Fibroblast of villous mesenchyme (primary cell): ENCODE results near the gene GRM4. TPM values are rescaled to one million over a fixed set of nuclear protein-coding genes. Genes with fewer than 3 reads are reported as not detected.

ENCODE experiments used
- DNase-seq: peaks from one replicate; pipeline ENCODE4 v3.0.0-alpha.2; 2010; ENCODE audit warnings: low read depth
- H3K4me3 ChIP-seq: 2 replicates; pipeline ENCODE4 v1.5.1; 2011; ENCODE audit warnings: low read depth, mild to moderate bottlenecking, low read length
- CTCF ChIP-seq: IDR thresholded peaks from 2 replicates; pipeline ENCODE4 v1.5.1; 2012; ENCODE audit warnings: low read depth, mild to moderate bottlenecking, low read length; ENCODE audit not compliant: insufficient read depth
- total RNA-seq: library from RNA; depleted of rRNA; stranded (reverse); fragments of >200 nt; gene quantifications from 2 replicates; pipeline ENCODE4 v1.2.3, GENCODE V29; 2012

Gene GRM4
- total RNA-seq, 1 donor: under 0.01 TPM

GRCh38 chr6:33991610-33992009 lies 154.3 kb downstream of the GRM4 start:
- no peak for DNase-seq
- H3K4me3 ChIP-seq: no peak overlapping the region
- TF ChIP-seq CTCF: no peak

GRCh38 chr6:33990061-33990541 lies 155.8 kb downstream of the GRM4 start:
- DNase-seq: no peak
- no peak for TF ChIP-seq CTCF

GRCh38 chr6:33989016-33989854 lies 156.7 kb downstream of the GRM4 start:
- DNase-seq: no peak
- H3K4me3 ChIP-seq: no peak overlapping the region
- TF ChIP-seq CTCF: no peak

More at GRCh38 chr6:33990061-33990541, 155.8 kb downstream of the GRM4 start:
- H3K4me3 ChIP-seq: no peak overlapping the region

GRCh38 chr6:33988121-33989015 lies 157.5 kb downstream of the GRM4 start:
- no peak for TF ChIP-seq CTCF
- DNase-seq: no peak
- no peak overlapping the region for H3K4me3 ChIP-seq

- no peak overlapping the region for H3K4me3 ChIP-seq
- no peak for TF ChIP-seq CTCF
- no peak for DNase-seq
Measured at GRCh38 chr6:33987531-33988021, 158.3 kb downstream of the GRM4 start.

- no peak for TF ChIP-seq CTCF
- no peak for DNase-seq
- no peak overlapping the region for H3K4me3 ChIP-seq
Measured at GRCh38 chr6:33985947-33986346, 159.9 kb downstream of the GRM4 start.
